Measurements from ENCODE around the gene KLF16.
"Not testable (repeated sequence)": the region's sequence is repeated elsewhere in the genome, so short reads cannot be mapped to it uniquely, and the experiment has no call there.

The KLF16 gene

GRCh38 chr19:1863328-1863637, at the start of gene KLF16:
Gene KLF16, minus strand, starts transcription at chr19:1863579. Its CDS starts 82 bp downstream, at chr19:1863497.
- no peak for DNase-seq (ENCODE audit: low read depth, low spot score)

GRCh38 chr19:1912760-1913505, 49.6 kb upstream of the KLF16 start:
- DNase-seq (ENCODE audit: low read depth, low spot score): no peak

- DNase-seq (ENCODE audit: low read depth, low spot score): no peak
Observed at GRCh38 chr19:1911995-1912394, 48.6 kb upstream of the KLF16 start.

- no peak for DNase-seq (ENCODE audit: low read depth, low spot score)
Observed at GRCh38 chr19:1911098-1911497, 47.7 kb upstream of the KLF16 start.

- no peak for DNase-seq (ENCODE audit: low read depth, low spot score)
Observed at GRCh38 chr19:1910177-1910576, 46.8 kb upstream of the KLF16 start.

- DNase-seq (ENCODE audit: low read depth, low spot score): no peak
Observed at GRCh38 chr19:1909761-1910080, 46.3 kb upstream of the KLF16 start.

GRCh38 chr19:1908364-1908678, 44.9 kb upstream of the KLF16 start:
- no peak for DNase-seq (ENCODE audit: low read depth, low spot score)

GRCh38 chr19:1907563-1908363, 44.4 kb upstream of the KLF16 start:
- DNase-seq (ENCODE audit: low read depth, low spot score): no peak

- DNase-seq (ENCODE audit: low read depth, low spot score): no peak
Observed at GRCh38 chr19:1906985-1907562, 43.7 kb upstream of the KLF16 start.

GRCh38 chr19:1905863-1906375, 42.5 kb upstream of the KLF16 start:
- no peak for DNase-seq (ENCODE audit: low read depth, low spot score)

- DNase-seq (ENCODE audit: low read depth, low spot score): peak; percentile 97
Observed at GRCh38 chr19:1905110-1905862, 41.9 kb upstream of the KLF16 start, which contains the start of the genes ADAT3 and SCAMP4. Gene ADAT3, plus strand, starts transcription at chr19:1905399. Its CDS starts 6,649 bp downstream, at chr19:1912048. Gene SCAMP4, plus strand, starts transcription at chr19:1905399. Its CDS starts 9,621 bp downstream, at chr19:1915020.

- DNase-seq (ENCODE audit: low read depth, low spot score): no peak
Observed at GRCh38 chr19:1904860-1905109, 41.4 kb upstream of the KLF16 start.

GRCh38 chr19:1902923-1903322, 39.5 kb upstream of the KLF16 start:
- DNase-seq (ENCODE audit: low read depth, low spot score): no peak

- no peak for DNase-seq (ENCODE audit: low read depth, low spot score)
Observed at GRCh38 chr19:1901940-1902404, 38.6 kb upstream of the KLF16 start.

- DNase-seq (ENCODE audit: low read depth, low spot score): no peak
Observed at GRCh38 chr19:1896508-1896907, 33.1 kb upstream of the KLF16 start.

- no peak for DNase-seq (ENCODE audit: low read depth, low spot score)
Observed at GRCh38 chr19:1893791-1894190, 30.4 kb upstream of the KLF16 start.

- no peak for DNase-seq (ENCODE audit: low read depth, low spot score)
Observed at GRCh38 chr19:1889907-1890306, 26.5 kb upstream of the KLF16 start.

GRCh38 chr19:1888385-1888784, 25.0 kb upstream of the KLF16 start:
- no peak for DNase-seq (ENCODE audit: low read depth, low spot score)

GRCh38 chr19:1886360-1886759, 23.0 kb upstream of the KLF16 start:
- DNase-seq (ENCODE audit: low read depth, low spot score): not testable (repeated sequence)

GRCh38 chr19:1885398-1886119, 22.2 kb upstream of the KLF16 start, which contains the start of gene ABHD17A:
Gene ABHD17A, minus strand, starts transcription at chr19:1885496. Its CDS starts 3,930 bp downstream, at chr19:1881566.
- DNase-seq (ENCODE audit: low read depth, low spot score): peak; percentile 74

GRCh38 chr19:1884719-1885334, 21.4 kb upstream of the KLF16 start:
- DNase-seq (ENCODE audit: low read depth, low spot score): no peak
